Hepatocyte (in vitro differentiated cells): Measurements from ENCODE around the gene AKR1B15. TPM values are rescaled to one million over a fixed set of nuclear protein-coding genes. Genes with fewer than 3 reads are reported as not detected.
A peak's percentile ranks its signal among the peaks of the same experiment; 100 is the strongest.

Experiments used
- DNase-seq: peaks from one replicate; pipeline ENCODE4 v3.0.0-alpha.2; 2016; ENCODE audit warnings: low spot score
- H2AFZ ChIP-seq: fragments of 200-600 bp; sonication (generic); 2 replicates; pipeline ENCODE4 v1.6.0; 2016; ENCODE audit warnings: antibody characterized with exemption, mild to moderate bottlenecking
- H3K27ac ChIP-seq: fragments of 200-600 bp; sonication (generic); 2 replicates; pipeline ENCODE4 v1.5.1; 2016; ENCODE audit warnings: mild to moderate bottlenecking
- H3K27me3 ChIP-seq: fragments of 200-600 bp; sonication (generic); 2 replicates; pipeline ENCODE4 v1.6.1; 2016
- H3K36me3 ChIP-seq: fragments of 200-600 bp; sonication (generic); replicated peaks from 2 replicates; pipeline ENCODE4 v1.5.1; 2016; ENCODE audit warnings: low read depth; ENCODE audit not compliant: insufficient read depth
- H3K4me1 ChIP-seq: fragments of 200-600 bp; sonication (generic); 2 replicates; pipeline ENCODE4 v1.5.1; 2016; ENCODE audit warnings: mild to moderate bottlenecking, moderate library complexity; ENCODE audit not compliant: insufficient read depth
- H3K4me2 ChIP-seq: fragments of 200-600 bp; sonication (generic); 2 replicates; pipeline ENCODE4 v1.6.0; 2016
- H3K4me3 ChIP-seq: fragments of 200-600 bp; sonication (generic); 2 replicates; pipeline ENCODE4 v1.5.1; 2016; ENCODE audit warnings: mild to moderate bottlenecking
- H3K79me2 ChIP-seq: fragments of 200-600 bp; sonication (generic); 2 replicates; pipeline ENCODE4 v1.6.0; 2017; ENCODE audit warnings: mild to moderate bottlenecking
- H3K9me2 ChIP-seq: fragments of 200-600 bp; sonication (generic); replicated peaks from 2 replicates; pipeline ENCODE4 v1.6.0; 2017; ENCODE audit warnings: mild to moderate bottlenecking; ENCODE audit not compliant: insufficient read depth
- H3K9me3 ChIP-seq: fragments of 200-600 bp; sonication (generic); 2 replicates; pipeline ENCODE4 v1.5.1; 2016; ENCODE audit warnings: low read depth, mild to moderate bottlenecking
- H4K20me1 ChIP-seq: fragments of 200-600 bp; sonication (generic); 2 replicates; pipeline ENCODE4 v1.6.0; 2016; ENCODE audit warnings: mild to moderate bottlenecking; ENCODE audit not compliant: insufficient read depth, poor library complexity, severe bottlenecking
- CTCF ChIP-seq: fragments of 200-600 bp; sonication (generic); IDR thresholded peaks from 2 replicates; pipeline ENCODE4 v1.5.1; 2016; ENCODE audit warnings: antibody characterized with exemption, mild to moderate bottlenecking; ENCODE audit not compliant: poor library complexity
- EZH2 ChIP-seq: fragments of 200-600 bp; sonication (generic); IDR thresholded peaks from 2 replicates; pipeline ENCODE4 v1.6.1; 2016; ENCODE audit warnings: antibody characterized with exemption, mild to moderate bottlenecking, borderline replicate concordance
- EZH2phosphoT487 ChIP-seq: fragments of 200-600 bp; sonication (generic); IDR thresholded peaks from one replicate; pipeline ENCODE4 v1.6.1; 2018; ENCODE audit warnings: antibody characterized with exemption, mild to moderate bottlenecking, low read depth, moderate library complexity; ENCODE audit not compliant: unreplicated experiment, severe bottlenecking
- WGBS: methylation state at CpG from one replicate; pipeline ENCODE4 v1.1.6; 2016; ENCODE audit warnings: low lambda C conversion rate; ENCODE audit errors: missing lambda C conversion rate; 5-methylcytosine and 5-hydroxymethylcytosine counted together
- polyA plus RNA-seq: library from polyadenylated mRNA; unstranded; fragments of >200 nt; fragmentation: Nextera tagmentation; extraction: Ambion mirVana; gene quantifications from 2 replicates; pipeline ENCODE4 v1.2.1, GENCODE V29; 2016
- total RNA-seq: library from RNA; depleted of rRNA; stranded (reverse); fragments of >200 nt; gene quantifications from 2 replicates; pipeline ENCODE4 v1.2.3, GENCODE V29; 2014

The AKR1B15 gene
- total and polyA plus RNA-seq, 2 experiments from 2014 or later = 6.3 to 13.7 TPM

- H3K36me3 ChIP-seq = no peaks in the 10 kb centered on the region
- peaks cover 22% of the 10 kb centered on the region for H3K4me1 ChIP-seq
- no peaks in the 10 kb centered on the region for H3K79me2 ChIP-seq
- 37% methylated on average over 4 of the region's 4 CpGs for WGBS
- H2AFZ ChIP-seq = no peak overlapping the region
- peak; percentile 47 for DNase-seq
- H3K9me3 ChIP-seq = no peaks in the 10 kb centered on the region
- H3K4me3 ChIP-seq = no peak overlapping the region
- H3K9me2 ChIP-seq = no peaks in the 10 kb centered on the region
- no peaks in the 10 kb centered on the region for H3K27me3 ChIP-seq
- H3K4me2 ChIP-seq = peak overlapping the region; percentile 54
- peak overlapping the region; percentile 25 for H3K27ac ChIP-seq
- no peaks in the 10 kb centered on the region for H4K20me1 ChIP-seq
- TF ChIP-seq CTCF = no peak
- TF ChIP-seq EZH2phosphoT487 = no peak
- no peak for TF ChIP-seq EZH2
Observed at GRCh38 chr7:134527979-134528371, 20.9 kb upstream of the AKR1B15 start.

DNA sequence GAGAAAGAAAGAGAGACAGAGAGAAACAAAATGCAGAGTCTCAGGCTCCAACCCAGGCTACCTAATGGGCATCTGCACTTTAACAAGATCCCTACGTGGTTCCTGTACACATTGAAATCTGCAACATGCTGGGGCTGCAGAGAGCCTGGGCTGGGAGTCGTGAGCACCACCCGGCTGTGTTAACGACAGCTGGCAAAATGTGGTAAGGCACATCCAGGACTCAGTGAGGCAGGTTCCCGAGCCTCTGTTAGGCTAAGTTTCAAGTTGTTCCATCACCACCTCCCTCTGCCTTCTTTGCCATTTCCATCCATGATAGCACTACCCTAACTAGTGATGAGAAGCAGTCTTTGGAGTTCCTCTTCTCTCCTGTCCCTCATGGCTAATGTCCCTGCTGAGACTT, 20.2 kb upstream of the AKR1B15 start:
- Histone ChIP-seq H3K4me2 (no peak overlapping the region), H3K9me2 (no peaks in the 10 kb centered on the region), H3K9me3 (no peaks in the 10 kb centered on the region), H4K20me1 (no peaks in the 10 kb centered on the region), H3K4me1 (peaks cover 24% of the 10 kb centered on the region), H2AFZ (no peak overlapping the region), H3K4me3 (no peak overlapping the region), H3K79me2 (no peaks in the 10 kb centered on the region), H3K27me3 (no peaks in the 10 kb centered on the region), H3K27ac (no peak overlapping the region), H3K36me3 (no peaks in the 10 kb centered on the region)
- WGBS = 78% methylated on average over 5 of the region's 5 CpGs
- no peak for TF ChIP-seq CTCF
- no peak for TF ChIP-seq EZH2
- no peak for TF ChIP-seq EZH2phosphoT487
- no peak for DNase-seq

GRCh38 chr7:134530460-134530859, 18.4 kb upstream of the AKR1B15 start:
- H3K36me3 ChIP-seq = no peaks in the 10 kb centered on the region
- no peak overlapping the region for H3K27ac ChIP-seq
- no peak for DNase-seq
- peaks cover 24% of the 10 kb centered on the region for H3K4me1 ChIP-seq
- WGBS = 89% methylated on average over 5 of the region's 5 CpGs
- no peak for TF ChIP-seq CTCF
- TF ChIP-seq EZH2 = no peak
- TF ChIP-seq EZH2phosphoT487 = no peak
- no peaks in the 10 kb centered on the region for H3K27me3 ChIP-seq
- H2AFZ ChIP-seq = no peak overlapping the region
- H4K20me1 ChIP-seq = no peaks in the 10 kb centered on the region
- no peaks in the 10 kb centered on the region for H3K9me2 ChIP-seq
- H3K4me2 ChIP-seq = no peak overlapping the region
- no peaks in the 10 kb centered on the region for H3K79me2 ChIP-seq
- H3K9me3 ChIP-seq = no peaks in the 10 kb centered on the region
- H3K4me3 ChIP-seq = no peak overlapping the region
